GM18499 (cell line): ENCODE data around the gene DUS1L.
"Not testable (repeated sequence)": the region's sequence is repeated elsewhere in the genome, so short reads cannot be mapped to it uniquely, and the experiment has no call there.

ENCODE experiments used
- ATAC-seq: cut with Tn5 transposase; IDR thresholded peaks from one replicate; pipeline ENCODE4 v1.9.1; 2021; ENCODE audit warnings: moderate number of reproducible peaks; ENCODE audit not compliant: insufficient read depth, unreplicated experiment

The DUS1L gene

GRCh38 chr17:82046903-82047302, 18.7 kb downstream of the DUS1L start:
- no peak for ATAC-seq

DNA sequence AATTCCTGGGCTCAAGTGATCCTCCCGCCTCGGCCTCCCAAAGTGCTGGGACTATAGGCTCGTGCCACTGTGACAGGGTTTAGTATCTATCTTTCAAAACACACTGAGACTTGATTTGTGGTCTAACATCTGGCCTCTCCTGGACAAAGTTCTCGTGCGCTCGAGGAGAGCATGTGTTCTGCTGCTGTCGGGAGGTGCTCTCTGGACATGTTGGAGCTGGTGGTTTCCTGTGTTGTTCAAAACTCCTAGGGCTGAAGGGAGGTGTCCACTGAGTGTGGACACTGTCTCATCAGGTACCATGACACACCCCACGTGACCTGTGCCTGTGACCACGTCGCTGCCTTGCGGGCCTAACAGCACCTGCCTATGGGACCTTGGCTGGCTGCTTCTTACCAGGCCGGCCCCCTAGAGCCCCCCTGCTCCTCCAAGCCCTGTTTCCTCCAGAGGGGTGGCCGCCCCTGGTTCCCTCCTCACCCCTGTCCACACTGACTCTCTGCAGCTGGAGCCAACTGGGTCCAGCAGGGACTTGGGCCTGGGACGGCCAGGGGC, 19.6 kb downstream of the DUS1L start:
- ATAC-seq = no peak

DNA sequence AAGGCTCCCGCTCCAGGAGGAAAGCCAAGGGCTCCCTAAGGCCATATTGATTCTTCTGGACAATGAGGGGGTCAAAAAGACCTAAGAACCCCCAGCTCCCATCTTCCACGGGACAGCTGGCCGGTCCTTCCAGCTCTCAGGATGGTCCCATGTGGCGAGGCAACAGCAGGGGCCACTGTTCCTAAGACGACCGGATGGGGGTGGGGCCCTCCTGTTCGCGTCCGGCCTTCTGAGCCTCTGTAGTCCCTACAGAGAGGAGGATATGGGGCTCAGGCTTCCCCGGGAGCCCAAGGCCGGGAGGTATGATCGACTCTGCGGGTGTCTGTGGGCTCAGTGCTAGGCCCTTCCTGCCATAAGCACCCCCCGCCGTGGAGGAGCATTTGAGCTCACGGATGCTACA, 22.1 kb downstream of the DUS1L start:
- no peak for ATAC-seq

- ATAC-seq = no peak
Measured at GRCh38 chr17:82042649-82043048, 23.0 kb downstream of the DUS1L start.

DNA sequence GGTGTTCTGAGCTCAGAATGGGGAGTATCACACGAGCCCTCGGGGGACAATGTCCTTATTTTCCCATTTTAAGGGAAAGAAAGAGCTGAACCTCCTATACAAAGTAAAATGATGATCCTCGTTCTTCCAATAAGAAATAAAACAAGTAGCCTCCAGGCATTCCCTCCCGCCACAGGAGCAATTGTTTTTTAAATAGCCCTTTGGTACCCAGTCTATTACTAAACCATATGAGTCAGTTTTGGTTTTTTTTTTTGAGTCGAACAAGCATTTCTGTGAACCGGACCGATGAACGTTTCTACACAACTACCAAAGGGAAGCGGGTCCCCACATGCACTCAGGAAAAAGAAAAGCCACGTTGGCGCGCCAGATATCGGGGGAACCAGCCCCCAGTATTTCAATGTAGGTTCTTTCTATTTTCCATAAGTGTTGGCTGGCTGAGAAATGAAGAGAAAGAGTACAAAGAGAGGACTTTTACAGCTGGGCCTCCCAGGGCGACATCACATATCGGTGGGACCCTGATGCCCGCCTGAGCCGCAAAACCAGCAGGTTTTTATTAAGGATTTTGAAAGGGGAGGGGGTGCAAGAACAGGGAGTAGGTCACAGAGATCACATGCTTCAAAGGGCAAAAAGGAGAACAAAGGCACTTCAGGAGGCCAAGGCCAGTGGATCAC, 24.3 kb downstream of the DUS1L start:
- ATAC-seq = no peak

DNA sequence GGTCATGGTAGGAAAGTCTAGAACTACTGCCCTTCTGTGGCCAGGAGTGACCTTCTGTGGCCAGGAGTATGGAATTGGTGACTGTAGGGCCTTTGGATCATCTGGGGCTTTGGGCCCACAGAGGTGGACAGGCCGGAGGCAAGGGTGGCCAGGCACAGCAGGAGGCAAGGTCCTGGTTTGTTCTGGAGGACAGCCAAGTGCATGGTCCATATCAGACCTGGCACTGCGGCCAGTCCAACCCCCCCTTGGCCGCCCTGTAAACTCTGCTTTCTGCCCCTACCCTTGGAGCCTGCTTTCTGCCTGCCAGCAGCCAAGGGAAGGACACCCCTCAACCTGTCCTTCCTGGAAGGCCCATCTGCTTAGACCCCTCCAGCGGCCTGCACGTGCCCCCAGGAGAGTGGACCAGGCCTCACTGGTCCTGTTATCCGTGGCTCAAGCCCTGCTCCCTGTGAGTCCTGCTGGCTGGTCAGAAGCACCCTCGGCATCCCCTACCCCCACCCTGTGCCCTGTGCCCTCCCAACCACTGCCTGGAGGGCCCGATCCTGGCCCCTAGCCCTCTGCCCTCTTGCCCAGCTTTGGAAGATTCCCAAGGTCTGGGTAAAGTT, 25.8 kb downstream of the DUS1L start:
- ATAC-seq = no peak

- not testable (repeated sequence) for ATAC-seq
Measured at GRCh38 chr17:82038796-82039409, 26.7 kb downstream of the DUS1L start.

DNA sequence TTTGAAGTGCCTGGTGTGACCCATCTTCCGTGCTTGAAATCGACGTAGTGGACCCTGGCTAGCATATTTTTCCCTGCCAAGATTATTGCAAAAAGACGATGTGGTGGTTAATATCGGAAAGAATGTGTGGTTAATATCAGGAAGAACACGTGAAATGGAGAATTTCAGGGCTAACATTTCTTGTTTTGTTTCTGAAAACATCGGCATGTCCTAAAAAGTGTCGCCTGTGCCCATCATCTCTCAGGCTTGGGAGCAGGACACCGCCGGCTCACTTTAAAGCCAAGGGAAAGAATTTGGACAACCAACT, 27.8 kb downstream of the DUS1L start:
- ATAC-seq = no peak

- ATAC-seq = peak; percentile 51
Measured at GRCh38 chr17:82037092-82037888, 28.3 kb downstream of the DUS1L start, which contains the start of gene DCXR. TSS of gene DCXR (minus strand) at chr17:82037697. CDS start at chr17:82037682, 15 bp downstream.

DNA sequence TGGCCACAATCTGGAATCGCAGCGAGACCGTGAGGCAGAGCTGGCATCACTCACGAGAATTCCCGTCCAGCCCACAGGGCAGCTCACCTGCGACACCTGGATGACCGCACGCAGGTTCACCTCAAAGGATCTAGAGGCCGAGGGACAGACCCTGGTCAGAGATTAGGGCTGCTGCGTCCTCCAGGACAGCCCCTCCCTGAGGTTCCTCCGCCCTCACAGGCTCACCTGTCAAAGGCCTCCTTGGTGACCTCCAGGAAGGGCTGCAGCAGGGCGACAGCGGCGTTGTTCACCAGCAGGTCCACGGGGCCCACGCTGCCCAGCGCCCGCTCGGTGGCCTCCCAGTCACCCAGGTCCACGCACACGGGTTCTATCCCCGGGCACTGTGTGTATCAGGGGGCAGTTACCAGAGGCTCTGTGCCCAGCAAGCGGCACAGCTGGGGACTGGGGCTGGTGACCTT, 28.9 kb downstream of the DUS1L start:
- ATAC-seq = no peak

- ATAC-seq = no peak
Measured at GRCh38 chr17:82035956-82036633, 29.5 kb downstream of the DUS1L start.

- no peak for ATAC-seq
Measured at GRCh38 chr17:82035488-82035887, 30.1 kb downstream of the DUS1L start.

DNA sequence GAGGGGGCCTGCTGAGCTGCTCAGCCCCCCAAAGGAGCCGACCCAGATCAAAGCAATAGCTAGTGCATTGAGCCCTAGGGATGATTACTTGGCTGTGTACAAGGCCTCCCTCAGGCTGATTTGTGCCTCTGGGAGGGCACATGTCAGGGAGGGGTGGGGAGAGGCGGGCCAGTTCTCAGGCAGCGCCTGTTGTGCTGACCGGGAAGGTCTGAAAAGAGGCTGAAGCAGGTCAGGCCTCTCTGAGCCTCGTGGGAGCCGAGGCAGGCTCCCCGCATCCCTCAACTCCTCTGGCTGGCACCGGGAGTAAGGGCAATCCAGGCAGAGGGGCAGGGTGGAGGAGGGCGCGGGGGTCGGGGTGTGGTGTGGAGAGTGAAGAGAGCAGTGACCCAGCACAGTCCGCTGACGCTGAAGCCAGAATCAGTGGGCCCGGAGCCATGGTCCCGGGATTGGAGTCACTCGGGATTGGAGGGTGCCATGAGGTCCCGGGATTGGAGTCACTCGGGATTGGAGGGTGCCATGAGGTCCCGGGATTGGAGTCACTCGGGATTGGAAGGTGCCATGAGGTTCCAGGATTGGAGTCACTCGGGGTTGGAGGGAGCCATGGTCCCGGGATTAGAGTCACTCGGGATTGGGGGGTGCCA, 31.1 kb downstream of the DUS1L start:
- no peak for ATAC-seq

GRCh38 chr17:82033359-82034085, 32.1 kb downstream of the DUS1L start:
- ATAC-seq = no peak

- no peak for ATAC-seq
Measured at GRCh38 chr17:82031885-82032627, 33.5 kb downstream of the DUS1L start.

DNA sequence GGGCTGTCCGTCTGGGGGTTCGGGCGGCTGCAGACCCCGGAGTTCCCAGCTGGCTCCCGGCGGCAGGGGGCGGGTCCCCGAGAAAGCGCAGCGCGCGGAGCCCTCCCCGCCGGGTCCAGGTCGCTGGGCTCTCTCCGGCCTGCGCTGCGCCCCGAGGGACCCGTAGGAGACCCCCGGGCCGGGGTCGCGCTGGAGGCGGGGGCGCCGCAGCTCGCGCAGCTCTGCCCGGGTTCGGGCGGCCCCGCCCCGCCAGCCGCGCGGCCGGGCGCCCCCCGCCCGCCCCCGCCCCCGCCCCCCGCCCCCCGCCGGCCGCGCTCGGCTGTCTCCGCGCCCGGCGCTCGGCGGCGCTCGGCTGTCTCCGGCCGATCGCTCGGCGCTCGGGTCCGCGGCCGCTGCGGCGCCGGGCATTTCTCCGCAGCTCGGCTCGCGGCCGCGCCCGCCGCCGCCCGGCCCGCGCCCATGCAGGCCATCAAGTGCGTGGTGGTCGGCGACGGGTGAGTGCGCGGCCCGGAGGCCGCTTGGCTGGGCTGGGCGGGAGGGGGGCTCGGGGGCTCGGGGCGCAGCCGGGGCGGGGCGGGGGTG, 34.2 kb downstream of the DUS1L start, which contains the start of gene RAC3:
Gene RAC3 (plus strand): TSS at position 376 of the 582 bp plus-strand sequence. CDS start 84 bp downstream, at position 460.
- ATAC-seq = no peak

DNA sequence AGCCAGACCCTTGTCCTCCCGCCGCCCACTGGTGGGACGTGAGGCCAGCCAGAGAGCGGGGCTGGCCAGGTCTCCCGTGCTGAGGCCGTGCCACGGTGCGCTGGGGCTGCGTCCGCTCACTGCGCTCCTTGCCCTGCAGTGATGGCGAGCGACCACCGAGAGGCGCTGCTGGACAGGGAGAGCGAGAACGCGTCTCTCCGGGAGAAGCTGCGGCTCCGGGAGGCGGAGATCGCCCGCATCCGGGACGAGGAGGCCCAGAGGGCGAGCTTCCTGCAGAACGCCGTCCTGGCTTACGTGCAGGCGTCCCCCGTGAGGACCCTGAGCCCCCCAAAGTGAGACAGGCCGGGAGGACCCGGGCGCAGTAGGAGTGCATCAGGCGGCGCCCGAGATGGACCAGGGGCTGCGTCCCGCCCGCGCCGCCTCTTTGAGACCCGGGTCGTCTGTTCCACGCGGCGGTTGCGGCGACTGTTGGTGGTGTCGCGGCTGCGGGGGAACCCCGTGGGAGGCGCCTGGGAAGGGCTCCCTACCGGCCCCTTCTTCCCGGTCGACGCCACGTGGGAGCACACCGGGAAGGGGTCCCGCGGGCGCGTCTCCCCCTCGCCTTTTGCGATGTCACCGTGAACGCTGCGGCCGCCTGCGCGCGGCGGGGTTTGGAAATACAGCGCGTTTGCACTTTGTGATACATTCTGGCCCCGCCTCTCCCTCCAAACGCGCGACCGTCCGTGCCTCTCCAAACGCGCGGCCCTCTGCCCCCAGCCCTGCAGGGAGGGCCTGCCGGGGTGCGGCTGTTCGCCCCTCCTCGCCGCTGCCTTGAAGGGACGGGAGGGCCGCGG, 34.9 kb downstream of the DUS1L start:
- no peak for ATAC-seq
